ENCODE measurements around the gene MPPED2. TPM values are rescaled to one million over a fixed set of nuclear protein-coding genes. Genes with fewer than 3 reads are reported as not detected.
A peak's percentile ranks its signal among the peaks of the same experiment; 100 is the strongest.

MPPED2 gene
- total RNA-seq, 2 donors from 2014 or later = 0.24 TPM; not detected in 1

GRCh38 chr11:30585892-30586250, 282 bp downstream of the MPPED2 start:
- Mint-ChIP-seq H3K27ac (no peak overlapping the region), H3K4me1 (ENCODE audit: low read depth in 2 of 2) (peaks cover 0 to 11% of the 10 kb centered on the region in 2 donors), H3K27me3 (peaks cover 32 to 45% of the 10 kb centered on the region in 2 donors), H3K4me3 (no peak overlapping the region), H3K9me3 (no peaks in the 10 kb centered on the region), H3K36me3 (peaks cover 12% of the 10 kb centered on the region)
- DNase-seq (ENCODE audit: low spot score) (no peak), ATAC-seq (peak; percentile 27 to 60)

GRCh38 chr11:30585125-30585891, 845 bp downstream of the MPPED2 start:
- Mint-ChIP-seq H3K4me1 (ENCODE audit: low read depth in 2 of 2) (peaks cover 0 to 11% of the 10 kb centered on the region in 2 donors), H3K9me3 (no peaks in the 10 kb centered on the region), H3K27me3 (peaks cover 32 to 45% of the 10 kb centered on the region in 2 donors), H3K27ac (no peak overlapping the region), H3K4me3 (peak overlapping the region; percentile 47), H3K36me3 (peaks cover 12% of the 10 kb centered on the region)
- ATAC-seq (peak; percentile 39 to 55), DNase-seq (ENCODE audit: low spot score) (no peak)

GRCh38 chr11:30583476-30584280, 2.5 kb downstream of the MPPED2 start:
- H3K4me1 Mint-ChIP-seq (ENCODE audit: low read depth in 2 of 2) = peaks cover 0 to 11% of the 10 kb centered on the region in 2 donors
- H3K9me3 Mint-ChIP-seq = no peaks in the 10 kb centered on the region
- no peak overlapping the region for H3K27ac Mint-ChIP-seq
- DNase-seq (ENCODE audit: low spot score) = no peak
- no peak for ATAC-seq
- H3K36me3 Mint-ChIP-seq = peaks cover 12% of the 10 kb centered on the region
- no peak overlapping the region for H3K4me3 Mint-ChIP-seq
- peaks cover 31 to 37% of the 10 kb centered on the region in 2 donors for H3K27me3 Mint-ChIP-seq

- no peaks in the 10 kb centered on the region for H3K9me3 Mint-ChIP-seq
- peaks cover 12% of the 10 kb centered on the region for H3K36me3 Mint-ChIP-seq
- H3K4me3 Mint-ChIP-seq = no peak overlapping the region
- peaks cover 31 to 37% of the 10 kb centered on the region in 2 donors for H3K27me3 Mint-ChIP-seq
- no peak for ATAC-seq
- H3K4me1 Mint-ChIP-seq (ENCODE audit: low read depth in 2 of 2) = peaks cover 0 to 11% of the 10 kb centered on the region in 2 donors
- H3K27ac Mint-ChIP-seq = no peak overlapping the region
- no peak for DNase-seq (ENCODE audit: low spot score)
These were observed 3.4 kb downstream of the MPPED2 start for GRCh38 chr11:30582726-30583125.

- ATAC-seq (no peak), DNase-seq (ENCODE audit: low spot score) (no peak)
- Mint-ChIP-seq H3K36me3 (peaks cover 6% of the 10 kb centered on the region), H3K27me3 (peaks cover 23 to 27% of the 10 kb centered on the region in 2 donors), H3K4me3 (no peak overlapping the region), H3K27ac (no peak overlapping the region), H3K9me3 (no peaks in the 10 kb centered on the region), H3K4me1 (ENCODE audit: low read depth in 2 of 2) (peaks cover 0 to 7% of the 10 kb centered on the region in 2 donors)
These were observed 4.5 kb downstream of the MPPED2 start for GRCh38 chr11:30581675-30582074.

- Mint-ChIP-seq H3K36me3 (peaks cover 5% of the 10 kb centered on the region), H3K4me3 (no peak overlapping the region), H3K4me1 (ENCODE audit: low read depth in 2 of 2) (peaks cover 0 to 7% of the 10 kb centered on the region in 2 donors), H3K27me3 (peaks cover 23 to 26% of the 10 kb centered on the region in 2 donors), H3K9me3 (no peaks in the 10 kb centered on the region), H3K27ac (no peak overlapping the region)
- no peak for ATAC-seq
- no peak for DNase-seq (ENCODE audit: low spot score)
These were observed 5.6 kb downstream of the MPPED2 start for GRCh38 chr11:30580573-30580972.

GRCh38 chr11:30579415-30580175, 6.6 kb downstream of the MPPED2 start:
- peaks cover 0 to 4% of the 10 kb centered on the region in 2 donors for H3K4me1 Mint-ChIP-seq (ENCODE audit: low read depth in 2 of 2)
- DNase-seq (ENCODE audit: low spot score) (no peak), ATAC-seq (no peak)
- H3K4me3 Mint-ChIP-seq = no peak overlapping the region
- no peak overlapping the region for H3K27ac Mint-ChIP-seq
- peaks cover 5% of the 10 kb centered on the region for H3K36me3 Mint-ChIP-seq
- H3K9me3 Mint-ChIP-seq = no peaks in the 10 kb centered on the region
- H3K27me3 Mint-ChIP-seq = peaks cover 19 to 23% of the 10 kb centered on the region in 2 donors

- Mint-ChIP-seq H3K9me3 (no peaks in the 10 kb centered on the region), H3K36me3 (peaks cover 3% of the 10 kb centered on the region), H3K4me1 (ENCODE audit: low read depth in 2 of 2) (no peaks in the 10 kb centered on the region), H3K4me3 (no peak overlapping the region), H3K27ac (no peak overlapping the region), H3K27me3 (peaks cover 9 to 11% of the 10 kb centered on the region in 2 donors)
- no peak for DNase-seq (ENCODE audit: low spot score)
- ATAC-seq = no peak
These were observed 7.7 kb downstream of the MPPED2 start for GRCh38 chr11:30578406-30578805.

GRCh38 chr11:30573951-30574350, 12.2 kb downstream of the MPPED2 start:
- DNase-seq (ENCODE audit: low spot score) = no peak
- no peak overlapping the region for H3K27ac Mint-ChIP-seq
- no peaks in the 10 kb centered on the region for H3K36me3 Mint-ChIP-seq
- no peak overlapping the region for H3K4me3 Mint-ChIP-seq
- H3K27me3 Mint-ChIP-seq = peaks cover 0 to under 1% of the 10 kb centered on the region in 2 donors
- no peak for ATAC-seq
- no peaks in the 10 kb centered on the region for H3K9me3 Mint-ChIP-seq
- no peaks in the 10 kb centered on the region for H3K4me1 Mint-ChIP-seq (ENCODE audit: low read depth in 2 of 2)

GRCh38 chr11:30568931-30569330, 17.2 kb downstream of the MPPED2 start:
- H3K27me3 Mint-ChIP-seq = peaks cover 4 to 6% of the 10 kb centered on the region in 2 donors
- H3K27ac Mint-ChIP-seq = no peak overlapping the region
- ATAC-seq (no peak), DNase-seq (ENCODE audit: low spot score) (no peak)
- H3K36me3 Mint-ChIP-seq = no peaks in the 10 kb centered on the region
- H3K9me3 Mint-ChIP-seq = no peaks in the 10 kb centered on the region
- no peaks in the 10 kb centered on the region for H3K4me1 Mint-ChIP-seq (ENCODE audit: low read depth in 2 of 2)
- no peak overlapping the region for H3K4me3 Mint-ChIP-seq

- no peak overlapping the region for H3K4me3 Mint-ChIP-seq
- peaks cover 4 to 6% of the 10 kb centered on the region in 2 donors for H3K27me3 Mint-ChIP-seq
These were observed 18.5 kb downstream of the MPPED2 start for GRCh38 chr11:30567644-30568043.

GRCh38 chr11:30567120-30567519, 19.0 kb downstream of the MPPED2 start:
- peaks cover 4 to 6% of the 10 kb centered on the region in 2 donors for H3K27me3 Mint-ChIP-seq
- H3K27ac Mint-ChIP-seq = no peak overlapping the region
- H3K36me3 Mint-ChIP-seq = no peaks in the 10 kb centered on the region
- no peak overlapping the region for H3K4me3 Mint-ChIP-seq
- peaks cover 0 to under 1% of the 10 kb centered on the region in 2 donors for H3K4me1 Mint-ChIP-seq (ENCODE audit: low read depth in 2 of 2)
- ATAC-seq (no peak), DNase-seq (ENCODE audit: low spot score) (no peak)
- no peaks in the 10 kb centered on the region for H3K9me3 Mint-ChIP-seq

More at GRCh38 chr11:30567644-30568043, 18.5 kb downstream of the MPPED2 start:
- Mint-ChIP-seq H3K36me3 (no peaks in the 10 kb centered on the region), H3K4me1 (ENCODE audit: low read depth in 2 of 2) (no peaks in the 10 kb centered on the region), H3K27ac (no peak overlapping the region), H3K9me3 (no peaks in the 10 kb centered on the region)
- ATAC-seq (no peak), DNase-seq (ENCODE audit: low spot score) (no peak)

GRCh38 chr11:30566482-30566881, 19.7 kb downstream of the MPPED2 start:
- no peak for ATAC-seq
- H3K27ac Mint-ChIP-seq = no peak overlapping the region

More at GRCh38 chr11:30566482-30566881, 19.7 kb downstream of the MPPED2 start:
- no peak for DNase-seq (ENCODE audit: low spot score)
- peaks cover 0 to 3% of the 10 kb centered on the region in 2 donors for H3K4me1 Mint-ChIP-seq (ENCODE audit: low read depth in 2 of 2)
- H3K9me3 Mint-ChIP-seq = no peaks in the 10 kb centered on the region
- no peaks in the 10 kb centered on the region for H3K36me3 Mint-ChIP-seq
- H3K27me3 Mint-ChIP-seq = peaks cover 4 to 6% of the 10 kb centered on the region in 2 donors
- H3K4me3 Mint-ChIP-seq = no peak overlapping the region
